Pons (tissue), 1 donor: ENCODE results near the gene ULK1.

Experiments used
- DNase-seq: peaks from one replicate; pipeline ENCODE4 v3.0.0-alpha.2; 2016; ENCODE audit warnings: low spot score

Gene ULK1

GRCh38 chr12:131908092-131909080 is 14.0 kb downstream of the ULK1 start:
- no peak for DNase-seq

DNA sequence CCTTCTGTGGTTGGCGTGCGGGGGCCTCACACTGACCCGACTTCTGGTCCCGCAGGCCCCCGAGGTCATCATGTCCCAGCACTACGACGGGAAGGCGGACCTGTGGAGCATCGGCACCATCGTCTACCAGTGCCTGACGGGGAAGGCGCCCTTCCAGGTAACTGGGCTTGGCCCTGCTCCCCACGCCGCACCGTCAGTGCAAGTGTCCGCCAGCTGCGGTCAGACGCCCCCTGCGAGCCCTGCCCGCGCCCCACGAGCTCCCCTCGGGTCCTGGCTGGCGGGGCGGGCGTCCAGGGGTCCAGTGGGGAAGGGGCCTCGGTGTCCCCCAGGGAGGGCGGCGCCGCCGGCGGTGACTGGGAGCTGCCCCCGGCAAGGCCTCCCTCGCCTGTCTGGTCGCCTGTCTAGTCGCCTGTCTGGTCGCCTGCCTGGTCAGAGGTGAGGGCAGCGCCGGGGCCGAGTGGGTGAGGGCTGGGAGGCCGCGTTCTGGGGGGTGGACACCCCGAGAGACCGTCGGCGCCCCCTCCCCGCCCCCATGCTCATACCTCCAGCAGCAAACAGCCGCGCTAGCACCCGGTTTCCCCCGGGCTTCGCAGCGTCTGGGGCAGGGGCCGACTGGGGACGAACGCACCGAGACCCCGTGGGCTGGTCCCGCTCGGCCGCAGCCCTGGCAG is 14.8 kb downstream of the ULK1 start:
- DNase-seq: no peak

- DNase-seq: no peak
Measured at GRCh38 chr12:131909752-131910219, 15.4 kb downstream of the ULK1 start.

DNA sequence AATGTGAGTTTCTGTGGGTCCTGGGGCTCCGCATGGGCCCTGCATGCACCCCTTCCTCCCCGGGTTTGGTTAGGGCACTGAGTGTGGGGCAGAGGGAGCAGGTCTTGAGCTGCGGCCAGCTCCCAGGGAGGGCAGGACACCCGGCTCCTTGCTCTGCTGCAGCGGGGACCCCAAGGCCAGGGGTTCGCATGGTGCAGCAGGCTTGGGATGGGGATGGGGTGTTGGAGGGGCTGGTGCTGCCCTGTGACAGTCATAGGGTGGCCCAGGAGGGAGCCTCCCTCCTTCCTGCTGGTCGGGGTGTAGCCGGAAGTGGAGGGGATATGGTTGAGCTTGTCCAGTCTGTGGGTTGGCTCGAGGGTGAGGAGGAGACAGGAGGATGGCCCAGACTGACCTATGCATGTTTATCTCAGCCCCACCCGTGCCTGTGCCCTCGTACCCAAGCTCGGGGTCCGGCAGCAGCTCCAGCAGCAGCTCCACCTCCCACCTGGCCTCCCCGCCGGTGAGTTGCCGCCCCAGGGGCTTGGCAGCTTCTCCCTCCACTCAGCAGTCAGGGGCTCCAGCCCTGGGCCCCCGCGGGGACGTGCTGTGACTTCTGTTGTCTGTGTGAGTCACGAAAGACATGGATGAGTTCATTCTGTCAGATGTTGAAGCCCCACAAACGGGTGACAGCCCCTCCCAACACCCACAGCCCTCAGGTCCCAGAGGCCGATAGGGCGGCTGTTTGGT is 16.0 kb downstream of the ULK1 start:
- no peak for DNase-seq

- no peak for DNase-seq
Measured at GRCh38 chr12:131911028-131911650, 16.7 kb downstream of the ULK1 start.

DNA sequence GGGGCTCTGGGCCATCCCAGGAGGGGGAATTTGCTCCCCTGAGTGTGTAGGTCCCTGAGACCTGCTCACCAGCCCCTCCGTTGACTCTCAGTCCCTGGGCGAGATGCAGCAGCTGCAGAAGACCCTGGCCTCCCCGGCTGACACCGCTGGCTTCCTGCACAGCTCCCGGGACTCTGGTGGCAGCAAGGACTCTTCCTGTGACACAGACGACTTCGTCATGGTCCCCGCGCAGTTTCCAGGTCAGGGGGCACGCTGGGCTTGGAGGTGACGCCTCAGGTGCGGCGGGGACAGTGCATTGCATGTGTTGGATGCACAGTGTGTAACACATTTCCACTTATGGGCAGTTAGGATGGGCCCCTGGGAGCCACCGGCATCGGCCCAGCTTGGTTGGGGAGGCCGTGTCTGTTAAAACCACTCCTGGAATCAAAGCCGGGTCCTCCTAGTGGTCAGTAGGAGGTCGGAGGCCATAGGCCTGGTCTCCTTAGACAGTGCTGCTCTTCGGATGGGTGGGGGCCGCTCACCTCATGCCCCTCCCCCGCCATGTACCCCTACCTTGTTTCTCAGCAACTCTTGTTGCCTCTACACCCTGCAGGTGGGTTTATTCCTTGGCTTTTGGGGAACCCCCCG is 17.5 kb downstream of the ULK1 start:
- DNase-seq: no peak

GRCh38 chr12:131912518-131913274 is 18.3 kb downstream of the ULK1 start:
- no peak for DNase-seq

DNA sequence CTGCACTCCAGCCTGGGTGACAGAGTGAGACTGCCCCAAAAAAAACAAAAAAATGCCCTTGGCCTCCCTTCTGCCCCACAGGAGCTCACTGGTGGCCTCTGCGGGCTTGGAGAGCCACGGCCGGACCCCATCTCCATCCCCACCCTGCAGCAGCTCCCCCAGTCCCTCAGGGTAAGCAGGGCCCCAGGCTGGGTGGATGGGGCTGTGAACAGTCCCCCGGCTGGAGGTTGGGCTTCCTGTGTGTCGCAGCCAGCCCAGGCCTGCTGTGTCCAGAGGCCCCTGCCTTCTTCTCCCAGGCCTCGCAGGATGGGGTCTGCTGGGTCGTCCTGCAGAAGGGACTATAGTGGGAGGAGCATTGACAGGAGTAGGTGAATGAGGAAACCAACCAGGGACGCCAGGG is 19.2 kb downstream of the ULK1 start:
- DNase-seq: no peak

GRCh38 chr12:131914179-131914702 is 19.8 kb downstream of the ULK1 start:
- DNase-seq: no peak

- DNase-seq: no peak
Measured at GRCh38 chr12:131915000-131915689, 20.7 kb downstream of the ULK1 start.

- DNase-seq: no peak
Measured at GRCh38 chr12:131915823-131916222, 21.4 kb downstream of the ULK1 start.

GRCh38 chr12:131916306-131917138 is 22.1 kb downstream of the ULK1 start:
- no peak for DNase-seq

DNA sequence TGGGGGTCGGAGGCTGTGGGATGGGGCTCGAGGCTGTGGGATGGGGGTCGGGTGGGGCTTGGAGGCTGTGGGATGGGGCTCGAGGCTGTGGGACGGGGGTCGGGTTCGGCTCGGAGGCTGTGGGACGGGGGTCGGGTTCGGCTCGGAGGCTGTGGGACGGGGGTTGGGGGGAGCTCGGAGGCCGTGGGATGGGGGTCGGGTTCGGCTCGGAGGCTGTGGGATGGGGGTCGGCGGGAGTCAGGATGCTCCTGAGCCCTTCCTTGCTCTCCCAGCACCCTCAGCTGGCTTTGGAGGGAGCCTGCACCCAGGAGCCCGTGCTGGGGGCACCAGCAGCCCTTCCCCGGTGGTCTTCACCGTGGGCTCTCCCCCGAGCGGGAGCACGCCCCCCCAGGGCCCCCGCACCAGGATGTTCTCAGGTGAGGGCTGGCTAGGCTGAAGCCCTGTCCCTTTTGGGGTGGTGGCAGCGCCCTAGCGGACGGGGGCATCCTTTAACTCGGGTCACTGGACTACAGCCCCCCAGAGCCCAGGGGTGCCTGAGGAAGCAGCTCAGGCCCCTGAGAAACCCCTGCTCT is 22.8 kb downstream of the ULK1 start:
- DNase-seq: no peak

- no peak for DNase-seq
Measured at GRCh38 chr12:131917711-131918306, 23.4 kb downstream of the ULK1 start.

GRCh38 chr12:131918311-131919050 is 24.1 kb downstream of the ULK1 start:
- DNase-seq: no peak

DNA sequence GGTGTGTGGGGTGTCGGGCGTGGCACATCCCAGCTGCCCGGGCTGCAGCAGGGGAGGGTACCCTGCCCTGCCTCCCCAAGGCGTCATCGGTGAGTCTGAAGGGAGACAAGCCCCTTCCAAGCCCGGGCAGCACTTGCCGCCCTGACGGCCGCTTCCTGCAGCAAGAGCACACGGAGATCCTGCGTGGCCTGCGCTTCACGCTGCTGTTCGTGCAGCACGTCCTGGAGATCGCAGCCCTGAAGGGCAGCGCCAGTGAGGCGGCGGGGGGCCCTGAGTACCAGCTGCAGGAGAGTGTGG is 24.6 kb downstream of the ULK1 start:
- DNase-seq: no peak

GRCh38 chr12:131919366-131920156 is 25.1 kb downstream of the ULK1 start:
- DNase-seq: no peak
